Measurements from ENCODE around the gene THAP11.
A peak's percentile ranks its signal among the peaks of the same experiment; 100 is the strongest.

THAP11 gene

GRCh38 chr16:67844497-67844896 lies 2.4 kb downstream of the THAP11 start:
- TF ChIP-seq CTCF (IDR thresholded peaks at IDR 0.05; ENCODE audit: insufficient read depth, low read depth, low read length, missing control alignments): peak; percentile 37
- peak; percentile 83 for DNase-seq (ENCODE audit: low read depth)
- H3K4me3 ChIP-seq (ENCODE audit: low read length): no peak overlapping the region

- no peak for TF ChIP-seq CTCF (IDR thresholded peaks at IDR 0.05; ENCODE audit: insufficient read depth, low read depth, low read length, missing control alignments)
- DNase-seq (ENCODE audit: low read depth): no peak
- H3K4me3 ChIP-seq (ENCODE audit: low read length): peak overlapping the region; percentile 74
Measured at GRCh38 chr16:67845291-67846062, 3.4 kb downstream of the THAP11 start.

GRCh38 chr16:67846063-67846319 lies 3.9 kb downstream of the THAP11 start:
- TF ChIP-seq CTCF (IDR thresholded peaks at IDR 0.05; ENCODE audit: insufficient read depth, low read depth, low read length, missing control alignments): no peak
- DNase-seq (ENCODE audit: low read depth): no peak
- peak overlapping the region; percentile 74 for H3K4me3 ChIP-seq (ENCODE audit: low read length)

- no peak for TF ChIP-seq CTCF (IDR thresholded peaks at IDR 0.05; ENCODE audit: insufficient read depth, low read depth, low read length, missing control alignments)
- DNase-seq (ENCODE audit: low read depth): peak; percentile 94
- H3K4me3 ChIP-seq (ENCODE audit: low read length): peak within 1 kb of the TSS; percentile 74
Measured at GRCh38 chr16:67846320-67847063, 4.4 kb downstream of the THAP11 start, which contains the start of gene NUTF2. TSS of gene NUTF2 (plus strand) at chr16:67846933. CDS start at chr16:67865131, 18,198 bp downstream.

- H3K4me3 ChIP-seq (ENCODE audit: low read length): peak within 1 kb of the TSS; percentile 74
- TF ChIP-seq CTCF (IDR thresholded peaks at IDR 0.05; ENCODE audit: insufficient read depth, low read depth, low read length, missing control alignments): no peak
- peak; percentile 90 for DNase-seq (ENCODE audit: low read depth)
Measured at GRCh38 chr16:67847064-67847861, 5.1 kb downstream of the THAP11 start, which contains the start of gene CENPT. TSS of gene CENPT (minus strand) at chr16:67847693. CDS start at chr16:67833859, 13,834 bp downstream.

GRCh38 chr16:67848118-67848517 lies 6.0 kb downstream of the THAP11 start:
- H3K4me3 ChIP-seq (ENCODE audit: low read length): peak overlapping the region; percentile 74
- no peak for TF ChIP-seq CTCF (IDR thresholded peaks at IDR 0.05; ENCODE audit: insufficient read depth, low read depth, low read length, missing control alignments)
- no peak for DNase-seq (ENCODE audit: low read depth)

Measured in epithelial cell of esophagus (primary cell).